IMR-90 (cell line): ENCODE measurements around the gene NMRK2. TPM values are rescaled to one million over a fixed set of nuclear protein-coding genes. Genes with fewer than 3 reads are reported as not detected.

Source experiments
- ATAC-seq: fragments of 200-7000 bp; cut with Tn5 transposase; 2 replicates; pipeline ENCODE4 v1.9.1; 2020; ENCODE audit warnings: low read depth, mild to moderate bottlenecking, moderate library complexity
- BruUV-seq: library from RNA; stranded (reverse); fragments of 400-500 nt; replicated peaks from 2 replicates; lab custom pipeline; 2021; lab: Mats Ljungman, UMichigan
- CTCF ChIA-PET: fragments of 300-600 bp; formaldehyde crosslinking; extraction: SDS; loops from one replicate; lab custom pipeline; 2021; ENCODE audit warnings: antibody characterized with exemption; lab: Yijun Ruan, JAX
- POLR2A ChIA-PET: fragments of 300-600 bp; sonication (Branson Sonifier 250); formaldehyde crosslinking; loops from one replicate; lab custom pipeline; 2022; ENCODE audit warnings: antibody characterized with exemption; ENCODE audit not compliant: unreplicated experiment; lab: Charles Lee
- DNase-seq: peaks from one replicate; pipeline ENCODE4 v3.0.0; 2013
- H2AFZ ChIP-seq: replicated peaks from 2 replicates; pipeline ENCODE3; 2013; ENCODE audit warnings: low read length, mild to moderate bottlenecking; ENCODE audit not compliant: poor library complexity
- H2AK5ac ChIP-seq: 2 replicates; pipeline ENCODE4 v1.6.1; 2013; ENCODE audit warnings: low read depth, low read length, inconsistent platforms
- H2AK9ac ChIP-seq: replicated peaks from 2 replicates; pipeline ENCODE3; 2013; ENCODE audit warnings: mild to moderate bottlenecking, low read depth, low read length, moderate library complexity; ENCODE audit not compliant: poor library complexity
- H2BK120ac ChIP-seq: 2 replicates; pipeline ENCODE4 v1.6.1; 2013; ENCODE audit warnings: low read depth, low read length, inconsistent platforms
- H2BK15ac ChIP-seq: 3 replicates; pipeline ENCODE4 v1.6.1; 2013; ENCODE audit warnings: low read depth, low read length, inconsistent platforms
- H2BK20ac ChIP-seq: 2 replicates; pipeline ENCODE4 v1.6.1; 2013; ENCODE audit warnings: low read depth, mild to moderate bottlenecking, inconsistent platforms, low read length, moderate library complexity
- H2BK5ac ChIP-seq: 2 replicates; pipeline ENCODE4 v1.6.1; 2013; ENCODE audit warnings: mild to moderate bottlenecking, low read depth, low read length, inconsistent platforms; ENCODE audit not compliant: poor library complexity, severe bottlenecking
- H3K14ac ChIP-seq: replicated peaks from 2 replicates; pipeline ENCODE4 v1.6.1; 2013; ENCODE audit warnings: low read depth, low read length, inconsistent platforms
- H3K18ac ChIP-seq: 2 replicates; pipeline ENCODE4 v1.6.1; 2013; ENCODE audit warnings: low read depth, low read length, control low read depth
- H3K23ac ChIP-seq: 2 replicates; pipeline ENCODE4 v1.6.1; 2013; ENCODE audit warnings: low read depth, low read length, inconsistent platforms
- H3K27ac ChIP-seq: 2 replicates; pipeline ENCODE4 v1.5.1; 2013; ENCODE audit warnings: mild to moderate bottlenecking, control low read depth, low read length; ENCODE audit not compliant: insufficient read depth
- H3K27me3 ChIP-seq: 2 replicates; pipeline ENCODE4 v1.6.1; 2013; ENCODE audit warnings: low read length; ENCODE audit not compliant: control insufficient read depth, insufficient read depth
- H3K36me3 ChIP-seq: 2 replicates; pipeline ENCODE4 v1.6.1; 2013; ENCODE audit warnings: low read length, mixed read lengths; ENCODE audit not compliant: control insufficient read depth, insufficient read depth
- H3K4ac ChIP-seq: 2 replicates; pipeline ENCODE4 v1.6.1; 2013; ENCODE audit warnings: low read depth, low read length, inconsistent platforms
- H3K4me1 ChIP-seq: 2 replicates; pipeline ENCODE4 v1.6.1; 2013; ENCODE audit warnings: low read length, mixed read lengths; ENCODE audit not compliant: control insufficient read depth, insufficient read depth
- H3K4me2 ChIP-seq: 2 replicates; pipeline ENCODE4 v1.6.1; 2013; ENCODE audit warnings: low read depth, mild to moderate bottlenecking, control low read depth, low read length, moderate library complexity
- H3K4me3 ChIP-seq: 2 replicates; pipeline ENCODE4 v1.5.1; 2013; ENCODE audit warnings: low read depth, mild to moderate bottlenecking, control low read depth, low read length, moderate library complexity; ENCODE audit not compliant: insufficient read depth
- H3K56ac ChIP-seq: 2 replicates; pipeline ENCODE4 v1.6.1; 2013; ENCODE audit warnings: low read length, inconsistent platforms; ENCODE audit not compliant: insufficient read depth; ENCODE audit errors: extremely low read depth
- H3K79me1 ChIP-seq, 2 experiments: 2 replicates each; pipeline ENCODE4 v1.6.1; 2013; ENCODE audit warnings: low read length in 2 of 2, inconsistent platforms in 1 of 2, low read depth in 1 of 2
- H3K9ac ChIP-seq: 2 replicates; pipeline ENCODE4 v1.6.1; 2013; ENCODE audit warnings: low read depth, low read length, control low read depth
- H3K9me1 ChIP-seq: 2 replicates; pipeline ENCODE4 v1.6.1; 2013; ENCODE audit warnings: low read length, inconsistent platforms; ENCODE audit not compliant: insufficient read depth
- H3K9me3 ChIP-seq: 2 replicates; pipeline ENCODE4 v1.6.1; 2013; ENCODE audit warnings: low read length; ENCODE audit not compliant: control insufficient read depth, insufficient read depth
- H4K20me1 ChIP-seq: 2 replicates; pipeline ENCODE4 v1.6.1; 2013; ENCODE audit warnings: low read length, inconsistent platforms; ENCODE audit not compliant: insufficient read depth
- H4K5ac ChIP-seq: 2 replicates; pipeline ENCODE4 v1.6.1; 2013; ENCODE audit warnings: mild to moderate bottlenecking, low read depth, low read length, control low read depth
- H4K8ac ChIP-seq, 2 experiments: 2 replicates each; pipeline ENCODE4 v1.6.1; 2013; ENCODE audit warnings: low read depth in 2 of 2, low read length in 2 of 2, control low read depth in 1 of 2, inconsistent platforms in 1 of 2
- H4K91ac ChIP-seq: 2 replicates; pipeline ENCODE4 v1.6.1; 2013; ENCODE audit warnings: low read depth, low read length, inconsistent platforms; ENCODE audit not compliant: insufficient read depth
- BHLHE40 ChIP-seq: fragments of 150-350 bp; IDR thresholded peaks from 2 replicates; pipeline ENCODE4 v1.6.1; 2016; ENCODE audit warnings: mild to moderate bottlenecking, low read depth, low read length
- CHD1 ChIP-seq: IDR thresholded peaks from 2 replicates; pipeline ENCODE4 v1.6.1; 2012; ENCODE audit warnings: low read depth, low read length, improper control_type of control experiment
- FOS ChIP-seq: fragments of 150-350 bp; IDR thresholded peaks from 2 replicates; pipeline ENCODE4 v1.6.1; 2016; ENCODE audit warnings: low read depth, low read length
- MAFK ChIP-seq: IDR thresholded peaks from 2 replicates; pipeline ENCODE4 v1.6.1; 2012; ENCODE audit warnings: low read depth, low read length, improper control_type of control experiment
- MAZ ChIP-seq: IDR thresholded peaks from 2 replicates; pipeline ENCODE4 v1.6.1; 2012; ENCODE audit warnings: low read depth, mild to moderate bottlenecking, low read length, improper control_type of control experiment, moderate library complexity, borderline replicate concordance
- NFE2L2 ChIP-seq: fragments of 150-350 bp; IDR thresholded peaks from 2 replicates; pipeline ENCODE4 v1.6.1; 2016; ENCODE audit warnings: low read depth, mild to moderate bottlenecking, low read length
- POLR2A ChIP-seq: IDR thresholded peaks from 2 replicates; pipeline ENCODE4 v1.6.1; 2012; ENCODE audit warnings: mild to moderate bottlenecking, low read depth, low read length
- RCOR1 ChIP-seq: IDR thresholded peaks from 2 replicates; pipeline ENCODE4 v1.6.1; 2012; ENCODE audit warnings: mild to moderate bottlenecking, low read length, improper control_type of control experiment; ENCODE audit not compliant: insufficient replicate concordance
- SMC3 ChIP-seq: fragments of 150-350 bp; IDR thresholded peaks from 2 replicates; pipeline ENCODE4 v1.6.1; 2016; ENCODE audit warnings: low read depth, mild to moderate bottlenecking, antibody characterized with exemption, low read length, moderate library complexity
- USF2 ChIP-seq: fragments of 150-350 bp; IDR thresholded peaks from 2 replicates; pipeline ENCODE4 v1.6.1; 2017; ENCODE audit warnings: mild to moderate bottlenecking, antibody characterized with exemption, low read length, low read depth
- WGBS, 2 experiments: methylation state at CpG; one replicate each; pipeline versions ENCODE4 v1.1.5 to v1.1.7; 2013; ENCODE audit warnings: missing lambda C conversion rate in 2 of 2; ENCODE audit not compliant: insufficient read length in 1 of 2; ENCODE audit errors: extremely low coverage in 2 of 2; 5-methylcytosine and 5-hydroxymethylcytosine counted together
- dilution Hi-C: fragments of 300-500 bp; cut with HindIII; formaldehyde crosslinking; loops from one replicate; pipeline ENCODE4 v1.14.3; 2018; ENCODE audit warnings: low sequenced_read_pairs; ENCODE audit not compliant: unreplicated experiment
- in situ Hi-C: fragments of 300-500 bp; cut with MboI; formaldehyde crosslinking; loops from 3 replicates; pipeline ENCODE4 v1.14.3; 2019; ENCODE audit warnings: low sequenced_read_pairs, inconsistent platforms, mixed read lengths
- intact Hi-C: fragments of 100-400 bp; cut with micrococcal nuclease; formaldehyde crosslinking; loops from 2 replicates; pipeline ENCODE4 v1.10.0; 2022
- polyA plus RNA-seq, 3 experiments: library from polyadenylated mRNA; depleted of rRNA; stranded (reverse); fragments of >200 nt; gene quantifications; 2 replicates each; pipeline ENCODE4 v1.2.3, GENCODE V29; 2012; ENCODE audit warnings: low replicate concordance in 1 of 3
- total RNA-seq: library from RNA; depleted of rRNA; stranded (reverse); fragments of >200 nt; gene quantifications from 2 replicates; pipeline ENCODE4 v1.2.3, GENCODE V29; 2012

Gene NMRK2
- total and polyA plus RNA-seq, 2 of the 4 experiments (the other 2 are of a cell fraction), result not detected

- Histone ChIP-seq H3K9me3 (no peaks in the 10 kb centered on the region), H3K4me2 (no peak overlapping the region), H3K27me3 (peaks cover 31% of the 10 kb centered on the region), H3K9ac (no peak overlapping the region), H2BK20ac (no peak overlapping the region), H3K4me3 (no peak overlapping the region), H2BK15ac (no peak overlapping the region), H2BK120ac (no peak overlapping the region), H3K27ac (no peak overlapping the region), H4K5ac (no peak overlapping the region), H4K91ac (no peak overlapping the region), H3K18ac (no peak overlapping the region), H3K14ac (no peak overlapping the region), H3K36me3 (no peaks in the 10 kb centered on the region), H2BK5ac (no peak overlapping the region), H4K20me1 (no peaks in the 10 kb centered on the region), H3K23ac (no peak overlapping the region), H2AK9ac (no peak overlapping the region), H3K79me1 (no peaks in the 10 kb centered on the region), H3K9me1 (no peaks in the 10 kb centered on the region), H3K56ac (no peak overlapping the region), H3K4me1 (no peaks in the 10 kb centered on the region), H3K4ac (no peak overlapping the region), H2AFZ (no peak overlapping the region), H4K8ac (no peak overlapping the region), H2AK5ac (no peak overlapping the region)
- no peak for ATAC-seq
- WGBS, 2 experiments, result 71% methylated on average over 4 of the region's 8 CpGs; no CpG with 5 or more reads in 1 of the 2 experiments
- intact Hi-C loops, result no loop called here
- in situ Hi-C loops, result no loop called here
- ChIA-PET CTCF (no interaction called here), POLR2A (interaction anchor here (0.6 kb wide), 1 partner anchor 26 kb away, joined by 4 read pairs; no protein-coding TSS in a partner anchor)
- DNase-seq, result no peak
- dilution Hi-C loops, result no loop called here
- TF ChIP-seq POLR2A (no peak), CHD1 (no peak), BHLHE40 (no peak), RCOR1 (no peak), USF2 (no peak), NFE2L2 (no peak), MAFK (no peak), MAZ (no peak), SMC3 (no peak), FOS (no peak)
- BruUV-seq, result no TSS peak
Observed at GRCh38 chr19:3931041-3931440, 1.8 kb upstream of the NMRK2 start.
